Fibroblast of the aortic adventitia (primary cell): ENCODE measurements around the gene ZNF136. TPM values are rescaled to one million over a fixed set of nuclear protein-coding genes. Genes with fewer than 3 reads are reported as not detected.

Source experiments
- DNase-seq: peaks from one replicate; pipeline ENCODE4 v3.0.0-alpha.2; 2010; ENCODE audit warnings: low read depth
- H3K4me3 ChIP-seq: 2 replicates; pipeline ENCODE4 v1.5.1; 2011; ENCODE audit warnings: low read depth, mild to moderate bottlenecking, control low read depth, low read length, moderate library complexity
- CTCF ChIP-seq: IDR thresholded peaks from 2 replicates; pipeline ENCODE4 v1.5.1; 2011; ENCODE audit warnings: mild to moderate bottlenecking, low read length, control low read depth, inconsistent platforms; ENCODE audit not compliant: insufficient read depth
- total RNA-seq: library from RNA; depleted of rRNA; stranded (reverse); fragments of >200 nt; gene quantifications from 2 replicates; pipeline ENCODE4 v1.2.3, GENCODE V29; 2012; ENCODE audit warnings: low replicate concordance

The ZNF136 gene
- total RNA-seq, 1 donor, result 8.4 TPM

- DNase-seq, result no peak
- TF ChIP-seq CTCF, result no peak
Measured at GRCh38 chr19:12137221-12137940, 25.5 kb upstream of the ZNF136 start.

GRCh38 chr19:12139269-12139668 is 23.6 kb upstream of the ZNF136 start:
- DNase-seq, result peak; percentile 9
- peak overlapping the region; percentile 83 for H3K4me3 ChIP-seq
- no peak for TF ChIP-seq CTCF

More at GRCh38 chr19:12137221-12137940, 25.5 kb upstream of the ZNF136 start:
- H3K4me3 ChIP-seq, result no peak overlapping the region

GRCh38 chr19:12139885-12140544 is 22.9 kb upstream of the ZNF136 start, which contains the start of gene ZNF20:
Gene ZNF20, minus strand, starts transcription at chr19:12140350. Its CDS starts 168 bp downstream, at chr19:12140182.
- peak; percentile 89 for DNase-seq
- no peak for TF ChIP-seq CTCF
- peak within 1 kb of the TSS; percentile 83 for H3K4me3 ChIP-seq

GRCh38 chr19:12140545-12141404 is 22.1 kb upstream of the ZNF136 start:
- peak; percentile 89 for TF ChIP-seq CTCF
- DNase-seq, result peak; percentile 84
- H3K4me3 ChIP-seq, result peak overlapping the region; percentile 83

GRCh38 chr19:12141405-12141736 is 21.5 kb upstream of the ZNF136 start:
- H3K4me3 ChIP-seq, result no peak overlapping the region
- no peak for TF ChIP-seq CTCF
- DNase-seq, result no peak

GRCh38 chr19:12145348-12145747 is 17.5 kb upstream of the ZNF136 start:
- TF ChIP-seq CTCF, result no peak

More at GRCh38 chr19:12145348-12145747, 17.5 kb upstream of the ZNF136 start:
- H3K4me3 ChIP-seq, result no peak overlapping the region
- DNase-seq, result no peak
